A549 (cell line): ENCODE data around the gene MLH3.

ENCODE experiments used
- MAFK ChIP-seq: fragments of 450-650 bp; IDR thresholded peaks from 2 replicates; pipeline ENCODE4 v1.6.1; 2014; ENCODE audit not compliant: partially characterized antibody
- MAZ ChIP-seq: fragments of 150-350 bp; IDR thresholded peaks from 2 replicates; pipeline ENCODE4 v1.6.1; 2014; ENCODE audit warnings: antibody characterized with exemption, low read depth, low read length, borderline replicate concordance
- MYC ChIP-seq: IDR thresholded peaks from 2 replicates; pipeline ENCODE4 v1.6.1; 2012; ENCODE audit warnings: mild to moderate bottlenecking, inconsistent platforms, low read length, improper control_type of control experiment, borderline replicate concordance
- POLR2A ChIP-seq: IDR thresholded peaks from 2 replicates; pipeline ENCODE4 v1.6.1; 2012; ENCODE audit warnings: mild to moderate bottlenecking, low read length
- RAD21 ChIP-seq, 2 experiments: fragments of >200 bp in 1 of 2; sonication (Bioruptor Twin) in 1 of 2; formaldehyde crosslinking in 1 of 2; IDR thresholded peaks in 1 of 2; conservative IDR thresholded peaks in 1 of 2; 2 replicates in 1 of 2; 3 replicates in 1 of 2; pipeline ENCODE4 v1.6.1; 2012 to 2018; ENCODE audit warnings: inconsistent platforms in 1 of 2
- SREBF2 ChIP-seq: fragments of 450-650 bp; IDR thresholded peaks from 2 replicates; pipeline ENCODE4 v1.6.1; 2014; ENCODE audit warnings: mild to moderate bottlenecking, moderate library complexity
- ZNF302 ChIP-seq: fragments of 250-450 bp; sonication (Bioruptor Pico); IDR thresholded peaks from 2 replicates; pipeline ENCODE4 v1.9.0; 2021; ENCODE audit warnings: inconsistent platforms, mild to moderate bottlenecking, moderate library complexity
- TF ChIP-seq, protein P1 (sequence below): fragments of >200 bp; sonication (Bioruptor Twin); formaldehyde crosslinking; IDR thresholded peaks from 3 replicates; pipeline ENCODE4 v1.5.1; 2016
- TF ChIP-seq, protein P2 (sequence below): IDR thresholded peaks from 2 replicates; pipeline ENCODE4 v1.6.1; 2012
- TF ChIP-seq, protein P3 (sequence below): fragments of 150-350 bp; IDR thresholded peaks from 2 replicates; pipeline ENCODE4 v1.6.1; 2014; ENCODE audit warnings: low read depth, mild to moderate bottlenecking, low read length

DNA sequence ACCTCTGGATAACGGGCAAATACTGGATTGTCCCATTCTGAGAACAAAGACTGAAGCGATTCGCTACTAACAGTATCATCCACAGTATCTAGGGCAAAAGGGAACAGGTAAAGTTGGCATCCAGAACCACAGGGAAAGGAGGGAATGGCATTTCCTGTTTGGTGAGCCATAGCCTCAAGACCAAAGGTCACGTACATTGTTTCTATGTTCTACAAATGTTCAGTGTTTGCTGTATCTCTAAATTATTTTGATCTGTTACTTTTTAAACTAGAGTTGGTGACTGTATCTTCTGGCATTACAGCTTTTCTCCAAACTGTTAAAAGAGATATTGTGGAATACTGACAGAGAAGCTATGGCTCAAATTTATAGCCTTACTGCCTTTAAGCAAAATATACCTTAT, 9.7 kb downstream of the MLH3 start:
- TF ChIP-seq MAZ, result no peak
- TF ChIP-seq POLR2A, result no peak
- TF ChIP-seq RAD21 (conservative IDR thresholded peaks at IDR 0.05 in 1 of 2, IDR thresholded peaks at IDR 0.05 in 1 of 2), result no peak
- TF ChIP-seq, protein P1, sequence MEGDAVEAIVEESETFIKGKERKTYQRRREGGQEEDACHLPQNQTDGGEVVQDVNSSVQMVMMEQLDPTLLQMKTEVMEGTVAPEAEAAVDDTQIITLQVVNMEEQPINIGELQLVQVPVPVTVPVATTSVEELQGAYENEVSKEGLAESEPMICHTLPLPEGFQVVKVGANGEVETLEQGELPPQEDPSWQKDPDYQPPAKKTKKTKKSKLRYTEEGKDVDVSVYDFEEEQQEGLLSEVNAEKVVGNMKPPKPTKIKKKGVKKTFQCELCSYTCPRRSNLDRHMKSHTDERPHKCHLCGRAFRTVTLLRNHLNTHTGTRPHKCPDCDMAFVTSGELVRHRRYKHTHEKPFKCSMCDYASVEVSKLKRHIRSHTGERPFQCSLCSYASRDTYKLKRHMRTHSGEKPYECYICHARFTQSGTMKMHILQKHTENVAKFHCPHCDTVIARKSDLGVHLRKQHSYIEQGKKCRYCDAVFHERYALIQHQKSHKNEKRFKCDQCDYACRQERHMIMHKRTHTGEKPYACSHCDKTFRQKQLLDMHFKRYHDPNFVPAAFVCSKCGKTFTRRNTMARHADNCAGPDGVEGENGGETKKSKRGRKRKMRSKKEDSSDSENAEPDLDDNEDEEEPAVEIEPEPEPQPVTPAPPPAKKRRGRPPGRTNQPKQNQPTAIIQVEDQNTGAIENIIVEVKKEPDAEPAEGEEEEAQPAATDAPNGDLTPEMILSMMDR, result no peak
- TF ChIP-seq, protein P2, sequence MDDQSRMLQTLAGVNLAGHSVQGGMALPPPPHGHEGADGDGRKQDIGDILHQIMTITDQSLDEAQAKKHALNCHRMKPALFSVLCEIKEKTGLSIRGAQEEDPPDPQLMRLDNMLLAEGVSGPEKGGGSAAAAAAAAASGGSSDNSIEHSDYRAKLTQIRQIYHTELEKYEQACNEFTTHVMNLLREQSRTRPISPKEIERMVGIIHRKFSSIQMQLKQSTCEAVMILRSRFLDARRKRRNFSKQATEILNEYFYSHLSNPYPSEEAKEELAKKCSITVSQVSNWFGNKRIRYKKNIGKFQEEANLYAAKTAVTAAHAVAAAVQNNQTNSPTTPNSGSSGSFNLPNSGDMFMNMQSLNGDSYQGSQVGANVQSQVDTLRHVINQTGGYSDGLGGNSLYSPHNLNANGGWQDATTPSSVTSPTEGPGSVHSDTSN, result no peak
- no peak for TF ChIP-seq SREBF2
- TF ChIP-seq, protein P3, sequence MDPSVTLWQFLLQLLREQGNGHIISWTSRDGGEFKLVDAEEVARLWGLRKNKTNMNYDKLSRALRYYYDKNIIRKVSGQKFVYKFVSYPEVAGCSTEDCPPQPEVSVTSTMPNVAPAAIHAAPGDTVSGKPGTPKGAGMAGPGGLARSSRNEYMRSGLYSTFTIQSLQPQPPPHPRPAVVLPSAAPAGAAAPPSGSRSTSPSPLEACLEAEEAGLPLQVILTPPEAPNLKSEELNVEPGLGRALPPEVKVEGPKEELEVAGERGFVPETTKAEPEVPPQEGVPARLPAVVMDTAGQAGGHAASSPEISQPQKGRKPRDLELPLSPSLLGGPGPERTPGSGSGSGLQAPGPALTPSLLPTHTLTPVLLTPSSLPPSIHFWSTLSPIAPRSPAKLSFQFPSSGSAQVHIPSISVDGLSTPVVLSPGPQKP, result no peak
- TF ChIP-seq MYC, result no peak
- TF ChIP-seq ZNF302, result no peak
- no peak for TF ChIP-seq MAFK
